LNCaP clone FGC (cell line): ENCODE data around the gene CEP68.
"Not testable (repeated sequence)": the region's sequence is repeated elsewhere in the genome, so short reads cannot be mapped to it uniquely, and the experiment has no call there.

ENCODE experiments used
- DNase-seq: peaks from one replicate; pipeline ENCODE4 v3.0.0-alpha.2; 2011; ENCODE audit warnings: low read depth
- H3K4me3 ChIP-seq: 2 replicates; pipeline ENCODE4 v1.5.1; 2011; ENCODE audit warnings: mild to moderate bottlenecking, low read depth, low read length, control low read depth
- TF ChIP-seq, protein P1 (sequence below): IDR thresholded peaks from 2 replicates; pipeline ENCODE4 v1.5.1; 2012; ENCODE audit warnings: mild to moderate bottlenecking; ENCODE audit not compliant: control insufficient read depth, insufficient read depth; ENCODE audit errors: extremely low read depth

CEP68 gene

DNA sequence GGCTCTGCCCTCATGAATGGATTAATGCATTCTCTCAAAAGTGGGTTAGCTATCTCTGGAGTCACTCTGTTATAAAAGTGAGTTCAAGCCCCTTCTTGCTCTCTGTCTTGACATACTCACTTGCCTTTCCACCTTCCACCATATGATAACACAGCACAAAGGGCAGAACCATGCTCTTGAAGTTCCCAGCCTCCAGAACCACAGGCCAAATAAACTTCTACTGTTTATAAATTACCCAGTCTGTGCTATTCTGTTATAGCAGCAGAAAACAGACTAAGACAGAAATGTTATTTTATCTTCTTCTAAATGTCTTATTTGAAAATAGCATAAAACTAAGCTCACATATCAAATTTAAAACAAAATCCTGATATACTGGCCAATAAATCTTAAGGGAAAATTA is 58.7 kb downstream of the CEP68 start:
- no peak overlapping the region for H3K4me3 ChIP-seq
- no peak for DNase-seq
- TF ChIP-seq, protein P1, sequence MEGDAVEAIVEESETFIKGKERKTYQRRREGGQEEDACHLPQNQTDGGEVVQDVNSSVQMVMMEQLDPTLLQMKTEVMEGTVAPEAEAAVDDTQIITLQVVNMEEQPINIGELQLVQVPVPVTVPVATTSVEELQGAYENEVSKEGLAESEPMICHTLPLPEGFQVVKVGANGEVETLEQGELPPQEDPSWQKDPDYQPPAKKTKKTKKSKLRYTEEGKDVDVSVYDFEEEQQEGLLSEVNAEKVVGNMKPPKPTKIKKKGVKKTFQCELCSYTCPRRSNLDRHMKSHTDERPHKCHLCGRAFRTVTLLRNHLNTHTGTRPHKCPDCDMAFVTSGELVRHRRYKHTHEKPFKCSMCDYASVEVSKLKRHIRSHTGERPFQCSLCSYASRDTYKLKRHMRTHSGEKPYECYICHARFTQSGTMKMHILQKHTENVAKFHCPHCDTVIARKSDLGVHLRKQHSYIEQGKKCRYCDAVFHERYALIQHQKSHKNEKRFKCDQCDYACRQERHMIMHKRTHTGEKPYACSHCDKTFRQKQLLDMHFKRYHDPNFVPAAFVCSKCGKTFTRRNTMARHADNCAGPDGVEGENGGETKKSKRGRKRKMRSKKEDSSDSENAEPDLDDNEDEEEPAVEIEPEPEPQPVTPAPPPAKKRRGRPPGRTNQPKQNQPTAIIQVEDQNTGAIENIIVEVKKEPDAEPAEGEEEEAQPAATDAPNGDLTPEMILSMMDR: no peak

DNA sequence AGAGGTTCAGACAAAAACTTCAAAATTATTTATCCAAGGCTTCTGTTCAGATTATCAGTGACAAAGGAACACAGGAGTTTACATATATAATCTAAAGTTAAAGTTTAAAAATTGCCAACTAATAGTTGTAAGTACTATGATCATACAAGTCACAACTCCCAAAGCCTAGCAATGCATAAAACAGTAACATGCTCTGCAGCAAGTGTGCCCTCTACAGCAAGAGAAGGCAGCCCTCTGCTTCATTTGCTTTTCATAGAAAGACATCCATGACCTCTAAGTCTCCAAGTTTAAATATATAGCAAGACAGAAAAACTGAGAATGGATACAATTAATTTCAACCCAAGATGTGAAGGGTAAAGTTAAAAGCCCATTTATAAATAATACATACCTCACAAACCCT is 60.4 kb downstream of the CEP68 start:
- no peak overlapping the region for H3K4me3 ChIP-seq
- DNase-seq: no peak
- TF ChIP-seq, protein P1: no peak

DNA sequence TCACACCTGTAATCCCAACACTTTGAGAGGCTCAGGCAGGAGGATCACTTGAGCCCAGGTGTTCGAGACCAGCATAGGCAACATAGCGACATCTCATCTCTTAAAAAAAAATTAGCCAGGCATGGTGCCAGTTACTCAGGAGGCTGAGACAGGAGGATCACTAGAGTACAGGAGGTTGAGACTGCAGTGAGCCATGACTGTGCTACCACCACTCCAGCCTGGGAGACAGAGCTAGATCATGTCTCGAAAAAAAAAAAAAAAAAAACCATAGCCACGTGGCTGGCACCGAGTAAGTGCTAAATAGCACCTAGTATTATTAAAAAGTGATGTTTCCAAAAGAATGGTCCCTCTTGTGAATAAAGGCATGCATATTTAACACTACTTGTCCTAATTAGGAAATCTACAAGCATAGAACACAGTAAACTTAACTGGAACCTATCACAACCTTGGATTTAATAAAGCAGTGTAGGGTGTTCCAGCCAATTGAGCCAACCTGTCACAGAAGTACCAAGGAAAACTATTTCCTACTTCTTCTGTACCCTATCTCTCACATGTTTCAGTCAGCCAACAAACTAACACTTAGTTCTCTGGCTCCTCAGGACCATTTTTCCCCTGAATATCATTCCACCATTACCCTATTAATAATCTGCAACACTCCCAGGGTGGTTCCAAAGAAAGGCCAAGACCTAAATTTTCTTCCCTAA is 64.9 kb downstream of the CEP68 start:
- TF ChIP-seq, protein P1: no peak
- DNase-seq: no peak
- H3K4me3 ChIP-seq: no peak overlapping the region

GRCh38 chr2:65122313-65122712 is 66.1 kb downstream of the CEP68 start:
- H3K4me3 ChIP-seq: no peak overlapping the region
- TF ChIP-seq, protein P1: no peak
- DNase-seq: no peak

GRCh38 chr2:65125457-65125856 is 69.2 kb downstream of the CEP68 start:
- not testable (repeated sequence) for DNase-seq, H3K4me3 ChIP-seq

- TF ChIP-seq, protein P1: no peak
- peak overlapping the region; percentile 67 for H3K4me3 ChIP-seq
- DNase-seq: no peak
Observed at GRCh38 chr2:65128297-65129190, 72.3 kb downstream of the CEP68 start.

- TF ChIP-seq, protein P1: no peak
Observed at GRCh38 chr2:65129286-65129825, 73.1 kb downstream of the CEP68 start.

More at GRCh38 chr2:65129286-65129825, 73.1 kb downstream of the CEP68 start:
- DNase-seq: no peak
- H3K4me3 ChIP-seq: peak overlapping the region; percentile 67
